HG03558 (cell line): ENCODE measurements around the gene POU3F1.

Experiments
- ATAC-seq: cut with Tn5 transposase; IDR thresholded peaks from one replicate; pipeline ENCODE4 v1.9.1; 2021; ENCODE audit warnings: moderate number of reproducible peaks; ENCODE audit not compliant: unreplicated experiment; ENCODE audit errors: extremely low read depth

POU3F1 gene

DNA sequence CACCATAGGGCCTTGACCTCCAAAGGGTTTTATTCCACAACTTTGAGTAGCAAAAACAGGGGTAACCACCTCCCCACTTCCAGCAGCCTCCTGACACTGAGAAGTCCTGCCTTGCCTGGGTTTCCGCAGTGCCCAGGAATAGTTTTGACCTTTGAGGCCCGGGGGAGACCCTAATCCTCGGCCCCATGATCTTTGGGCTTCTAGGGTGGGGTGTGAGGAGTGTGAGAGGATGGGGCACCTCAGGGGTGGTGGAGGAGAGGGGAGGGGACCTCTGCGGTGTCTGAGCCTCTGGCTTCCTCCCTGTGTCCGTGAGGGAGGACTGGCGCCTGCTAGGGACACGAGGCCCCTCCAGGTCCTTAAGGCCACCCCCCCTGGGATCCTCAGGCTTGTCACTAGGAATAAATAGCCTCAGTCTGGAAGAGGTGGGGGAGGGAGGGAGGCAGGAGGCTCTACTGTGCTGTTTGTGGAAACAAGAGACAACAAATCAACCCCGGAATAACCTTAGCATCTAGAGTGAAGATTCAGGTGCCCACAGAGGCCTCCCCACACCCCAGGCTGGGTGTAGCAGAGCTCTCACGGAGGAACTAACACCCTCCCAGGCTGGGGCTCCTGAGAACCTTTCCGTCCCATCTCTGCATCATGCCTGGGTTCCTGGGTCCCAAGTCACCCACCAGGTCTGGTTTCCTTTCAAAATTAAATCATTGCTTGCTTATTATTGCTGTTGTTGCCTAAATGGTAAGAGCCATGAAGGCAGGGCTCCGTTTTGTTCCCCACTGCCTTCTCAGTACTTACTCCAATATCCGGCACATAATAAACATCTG lies 40.4 kb downstream of the POU3F1 start:
- ATAC-seq, result no peak

DNA sequence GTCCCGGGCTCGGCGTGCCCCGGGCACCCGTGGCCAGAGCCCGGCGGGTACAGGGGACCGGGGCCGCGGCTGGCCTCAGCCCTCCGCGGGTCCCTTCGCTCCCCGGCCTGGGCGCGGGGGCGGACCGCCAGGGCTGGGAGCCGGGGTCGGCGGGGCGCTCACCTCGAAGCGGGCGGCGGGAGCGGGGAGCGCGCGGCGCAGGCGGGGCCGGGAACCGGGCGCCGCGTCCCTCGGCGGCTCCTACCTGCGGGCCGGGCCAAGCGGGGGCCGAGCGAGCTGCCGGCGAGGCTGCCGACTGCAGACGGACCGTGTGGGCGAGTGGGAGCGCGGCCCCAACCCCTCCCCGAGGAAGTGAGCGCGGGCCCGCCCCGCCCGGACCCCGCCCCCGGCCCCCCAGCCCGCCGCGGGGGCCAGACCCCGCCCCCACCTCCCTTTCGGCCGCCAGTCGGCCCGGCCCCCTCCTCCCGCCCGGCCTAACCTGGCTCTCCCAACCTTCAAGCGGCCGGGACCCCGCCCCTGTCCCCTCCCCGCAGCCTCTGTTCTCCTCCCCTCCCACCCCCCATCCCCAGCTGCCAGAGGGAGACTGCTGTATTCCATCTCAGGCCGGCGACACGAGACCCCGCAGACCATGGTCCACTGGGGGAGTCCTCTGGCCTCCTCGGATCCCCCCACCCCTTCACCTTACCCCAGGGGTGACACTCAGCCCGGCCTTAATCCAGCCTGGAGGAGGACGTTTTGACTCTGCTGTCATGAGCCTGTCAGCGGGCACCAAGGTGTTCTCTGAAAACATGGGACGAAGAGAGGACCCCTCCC lies 41.2 kb downstream of the POU3F1 start, which contains the start of gene FHL3:
TSS of gene FHL3 (minus strand) at position 320 of the 813 bp plus-strand sequence. CDS start 6,102 bp downstream, outside the sequence.
- no peak for ATAC-seq

GRCh38 chr1:38004284-38005108 lies 42.1 kb downstream of the POU3F1 start:
- ATAC-seq, result no peak

DNA sequence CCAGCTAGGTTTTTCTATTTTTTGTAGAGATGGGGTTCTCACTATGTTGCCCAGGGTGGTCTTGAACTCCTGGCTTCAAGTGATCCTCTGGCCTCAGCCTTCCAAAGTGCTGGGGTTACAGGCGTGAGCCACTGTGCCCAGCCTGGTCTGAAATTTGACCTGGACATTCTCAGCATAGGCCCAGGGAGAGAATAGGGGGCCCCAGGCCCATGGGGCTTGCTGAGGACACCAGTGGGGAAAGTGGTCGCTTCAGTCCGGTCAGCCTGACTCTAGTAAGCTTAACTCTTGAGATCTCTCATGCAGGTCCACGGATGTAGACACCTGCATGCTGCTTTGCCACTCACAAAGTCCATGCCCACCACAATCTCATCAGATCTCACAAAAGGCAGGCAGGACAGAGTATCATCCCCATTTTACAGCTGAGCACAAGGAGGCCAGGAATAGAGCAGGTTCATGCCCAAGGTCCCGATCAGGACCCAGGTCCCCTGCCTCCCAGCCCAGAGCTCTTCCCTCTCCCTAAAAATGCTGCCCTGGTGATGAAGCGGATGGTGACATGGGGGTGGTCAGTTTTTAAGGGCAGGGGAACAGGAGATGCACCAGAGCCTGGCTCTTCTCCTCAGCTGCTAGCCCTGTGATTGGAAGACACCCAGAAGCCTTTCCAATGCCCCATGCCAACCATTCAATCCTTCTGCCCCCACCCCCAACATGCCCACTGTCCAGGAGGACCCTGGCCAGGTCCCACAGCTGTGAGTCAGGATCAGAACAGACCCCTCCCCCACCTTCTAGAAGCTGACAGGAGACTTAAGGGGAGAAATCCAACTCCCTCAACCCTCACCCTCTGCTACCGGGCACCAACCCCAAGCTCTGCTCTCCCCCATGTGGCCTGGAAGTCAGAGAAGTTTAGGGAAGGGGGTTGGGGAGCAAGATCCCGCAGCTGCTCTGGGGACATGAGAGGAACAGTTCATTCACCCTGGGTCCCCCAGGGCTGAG lies 43.0 kb downstream of the POU3F1 start:
- ATAC-seq, result no peak

GRCh38 chr1:38000529-38001455 lies 45.8 kb downstream of the POU3F1 start:
- ATAC-seq, result no peak

DNA sequence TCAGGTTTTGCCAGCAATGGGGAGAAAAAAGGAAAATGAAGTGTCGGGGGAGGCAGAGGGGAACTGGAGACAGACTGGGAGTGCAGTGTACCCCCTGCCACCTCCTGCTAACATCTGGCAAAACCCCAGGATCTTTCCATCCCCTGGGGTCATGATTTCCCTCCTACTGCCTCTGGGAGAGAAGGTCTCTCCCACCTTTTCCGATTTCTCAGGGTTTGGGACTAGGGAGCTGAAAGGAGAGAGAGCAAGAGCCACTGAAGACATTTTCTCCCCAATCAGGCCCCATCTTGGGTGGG lies 46.4 kb downstream of the POU3F1 start:
- no peak for ATAC-seq

DNA sequence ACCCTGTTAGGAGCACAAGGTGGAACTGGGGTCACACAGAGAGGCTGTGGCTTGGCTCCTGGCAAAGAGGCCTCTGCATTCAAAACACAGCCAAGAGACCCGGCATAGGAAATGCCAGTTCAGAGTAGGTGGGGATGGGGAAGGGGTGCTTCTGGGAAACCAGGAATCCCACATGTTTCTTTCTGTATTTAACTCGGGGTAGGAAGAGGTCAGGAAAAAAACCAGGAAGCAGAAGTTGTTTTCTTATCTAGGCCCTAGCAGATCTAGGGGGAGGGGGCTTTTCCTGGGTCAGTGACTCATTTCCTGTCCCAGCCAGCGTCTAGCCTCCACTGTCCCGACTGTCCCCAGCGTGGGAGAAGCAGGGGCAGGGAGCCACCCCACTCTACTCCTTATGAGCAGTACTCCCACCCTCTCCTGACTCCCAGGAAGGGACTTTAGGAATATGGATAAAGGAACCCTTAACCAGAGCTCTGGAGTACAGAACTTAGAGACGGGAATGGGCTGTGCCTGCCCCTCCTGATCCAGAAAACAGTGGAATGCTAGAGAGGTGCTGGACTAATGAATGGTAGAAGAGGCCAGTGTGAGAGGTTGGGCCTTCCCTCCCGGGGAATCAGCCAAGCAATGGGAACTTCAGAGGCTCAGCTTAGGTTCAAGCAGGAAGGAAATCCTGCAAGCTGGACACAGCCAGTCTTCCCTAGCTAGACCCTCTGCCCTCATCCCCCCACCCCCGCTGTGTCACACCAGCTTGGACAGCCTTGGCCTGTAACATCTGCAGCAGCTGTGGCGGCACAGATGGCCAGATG lies 47.0 kb downstream of the POU3F1 start:
- ATAC-seq, result no peak

- ATAC-seq, result no peak
Measured at GRCh38 chr1:37998913-37999429, 47.6 kb downstream of the POU3F1 start.

DNA sequence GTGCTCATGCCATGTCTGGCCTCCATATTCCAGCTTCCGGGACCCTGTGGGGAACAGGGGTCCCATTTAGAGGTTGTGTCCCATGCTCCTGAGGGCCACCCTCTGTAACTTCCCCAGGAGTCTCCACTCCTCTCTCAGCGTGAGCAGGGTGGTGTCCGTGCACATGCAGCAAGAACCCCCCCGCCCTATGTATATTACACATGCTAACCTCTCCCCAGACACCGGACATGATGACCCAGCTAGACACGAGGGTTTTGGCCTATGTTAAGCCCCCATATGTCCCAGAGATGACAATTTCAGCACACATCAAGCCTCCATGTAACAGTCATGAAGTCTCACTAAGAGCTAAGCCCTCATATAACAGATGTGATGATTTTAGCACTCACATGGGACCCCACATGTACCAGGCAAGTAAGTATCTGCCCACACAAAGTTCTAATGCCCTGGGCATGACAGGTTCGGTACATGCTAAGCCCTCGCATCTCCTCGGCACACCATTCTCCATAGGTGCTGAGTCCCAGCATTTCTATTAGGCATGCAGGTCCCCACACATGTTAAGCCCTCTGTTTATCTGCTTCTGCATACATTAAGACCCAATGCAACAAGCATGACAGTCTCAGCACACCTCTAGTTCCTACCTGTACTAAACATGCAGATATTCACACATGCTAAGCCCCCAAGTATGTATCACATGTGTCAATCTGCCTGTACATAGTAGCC lies 48.3 kb downstream of the POU3F1 start:
- no peak for ATAC-seq

DNA sequence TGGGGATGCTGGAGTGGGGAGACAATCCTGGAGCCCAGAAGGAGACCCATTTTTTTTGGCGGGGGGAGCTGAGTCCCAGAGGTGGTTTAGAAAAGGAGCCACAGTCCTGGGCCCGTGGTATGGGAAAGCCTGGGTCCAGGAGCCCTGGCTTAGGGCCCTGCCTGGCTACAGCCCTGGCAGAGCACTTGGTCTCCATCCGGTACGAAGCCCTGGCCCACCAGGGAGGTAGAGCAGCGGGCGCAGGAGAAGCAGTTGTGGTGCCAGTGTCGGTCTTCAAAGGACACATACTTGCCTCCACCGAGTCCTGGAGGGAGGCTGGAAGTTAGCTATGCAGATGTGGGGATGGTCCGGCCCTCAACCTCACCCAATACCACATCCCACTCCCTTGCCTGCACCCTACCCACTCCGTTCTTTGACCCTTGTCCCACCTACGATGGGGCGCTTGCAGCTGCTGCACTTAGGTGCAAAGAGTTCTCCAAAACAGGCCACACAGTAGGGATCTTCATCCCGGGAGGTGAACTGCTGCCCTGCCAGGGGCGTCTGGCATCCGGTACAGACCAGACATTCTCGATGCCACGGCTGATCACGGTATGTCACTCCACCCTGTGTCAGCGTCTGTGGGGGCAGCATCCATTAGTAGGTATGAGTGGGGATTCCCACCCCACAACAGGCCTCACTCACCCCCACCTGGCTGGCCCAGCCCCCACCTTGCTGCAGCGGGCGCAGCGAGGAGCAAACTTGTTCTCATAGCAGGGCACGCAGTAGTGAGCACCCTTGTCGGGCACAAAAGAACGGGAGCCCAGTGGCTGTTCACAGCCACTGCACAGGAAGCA lies 49.1 kb downstream of the POU3F1 start:
- ATAC-seq, result no peak

DNA sequence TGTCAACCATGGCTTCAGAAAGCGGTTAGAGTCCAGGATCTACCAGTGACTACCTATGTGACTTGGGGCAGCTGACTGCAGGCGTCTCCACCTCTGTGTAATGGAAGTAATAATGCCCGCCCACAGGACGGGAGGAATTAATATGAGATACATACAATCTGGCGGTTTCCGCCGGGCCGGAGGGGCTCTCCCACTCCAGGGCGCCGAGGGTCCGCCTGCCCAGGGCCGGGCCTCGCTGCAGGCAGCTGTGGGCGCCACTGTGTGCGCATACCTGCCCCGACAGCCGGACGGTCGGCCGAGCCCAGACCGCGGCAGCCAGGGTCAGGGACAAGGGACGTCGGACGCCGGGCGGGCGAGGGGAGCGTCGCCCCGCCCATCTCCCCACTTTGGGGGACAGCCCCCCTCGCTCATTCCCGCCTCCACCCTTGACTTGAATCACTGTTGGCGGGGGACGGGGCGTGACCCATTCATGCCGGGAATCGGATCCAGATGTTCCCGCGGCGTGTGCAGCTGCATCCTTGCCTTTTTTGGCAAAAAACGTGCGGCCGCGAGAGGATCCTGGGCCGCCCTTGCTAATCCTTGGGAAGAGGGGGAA lies 50.7 kb downstream of the POU3F1 start:
- no peak for ATAC-seq

DNA sequence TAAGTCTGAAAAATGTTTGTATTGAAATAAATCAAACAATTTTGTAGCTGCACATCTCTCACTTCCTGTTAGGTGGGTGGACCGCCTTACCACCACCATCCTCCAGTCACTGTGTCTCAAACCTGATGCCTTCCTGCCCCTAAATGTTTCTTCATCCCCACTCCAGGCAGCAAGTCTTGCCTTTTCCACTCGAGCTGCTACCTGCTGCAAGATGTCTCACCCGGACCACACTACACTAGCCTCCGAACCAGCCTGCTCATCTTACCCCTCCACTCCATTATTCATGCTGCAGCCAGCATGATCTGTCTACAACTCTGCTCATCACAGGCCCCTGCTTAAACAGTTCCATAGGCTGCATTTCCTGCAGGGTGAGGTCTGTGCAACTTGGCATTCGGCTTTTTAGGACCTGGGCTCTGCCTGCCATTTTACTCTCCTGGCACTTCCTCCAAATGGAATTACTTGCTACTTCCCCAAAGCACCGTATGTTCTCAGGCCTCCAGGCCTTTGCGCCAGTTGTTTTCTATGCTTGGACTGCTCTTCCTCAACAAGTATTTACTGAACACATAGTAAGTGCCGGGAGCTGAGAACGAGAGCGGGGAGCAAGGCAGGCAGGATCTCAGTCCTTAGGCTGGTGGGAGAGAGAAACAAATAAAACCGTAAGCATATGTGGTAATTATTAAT lies 51.6 kb downstream of the POU3F1 start:
- ATAC-seq, result no peak
